Ovary (tissue), 9 donors: Measurements from ENCODE around the gene POLG2. TPM values are rescaled to one million over a fixed set of nuclear protein-coding genes. Genes with fewer than 3 reads are reported as not detected.

Source experiments
- DNase-seq, 5 donors: peaks; one replicate each; pipeline ENCODE4 v3.0.0-alpha.2; 2019 to 2020
- H3K27ac ChIP-seq, 2 donors: fragments of 200-600 bp; one replicate each; pipeline versions ENCODE4 v1.5.1 to v1.8.0; 2019 to 2022
- H3K27me3 ChIP-seq: fragments of 200-600 bp; one replicate; pipeline ENCODE4 v1.8.0; 2022
- H3K36me3 ChIP-seq: fragments of 200-600 bp; sonication (generic); one replicate; pipeline ENCODE4 v1.5.1; 2019
- H3K4me1 ChIP-seq: one replicate; pipeline ENCODE4 v1.8.1; 2013; ENCODE audit warnings: mild to moderate bottlenecking, moderate library complexity; ENCODE audit not compliant: insufficient read depth
- H3K4me3 ChIP-seq: fragments of 200-600 bp; sonication (generic); one replicate; pipeline ENCODE4 v1.5.1; 2017
- H3K9me3 ChIP-seq, 2 donors: fragments of 200-600 bp in 1 of 2; sonication (generic) in 1 of 2; one replicate each; pipeline versions ENCODE4 v1.5.1 to v1.8.1; 2013 to 2019; ENCODE audit warnings: mild to moderate bottlenecking in 1 of 2, moderate library complexity in 1 of 2
- CTCF ChIP-seq, 3 donors: fragments of 450-650 bp in 2 of 3; fragments of 200-600 bp in 1 of 3; IDR thresholded peaks; one replicate each; pipeline versions ENCODE4 v1.5.1 to v1.8.0; 2016 to 2022; ENCODE audit warnings: antibody characterized with exemption in 3 of 3, mild to moderate bottlenecking in 1 of 3
- EP300 ChIP-seq: sonication (generic); formaldehyde crosslinking; IDR thresholded peaks from one replicate; pipeline ENCODE4 v1.6.1; 2017; ENCODE audit warnings: antibody characterized with exemption
- POLR2A ChIP-seq: fragments of 450-650 bp; IDR thresholded peaks from one replicate; pipeline ENCODE4 v1.6.1; 2017; ENCODE audit warnings: antibody characterized with exemption, mild to moderate bottlenecking, moderate library complexity
- WGBS, 3 donors: extraction: QIAGEN DNeasy Blood & Tissue Kit in 1 of 3; methylation state at CpG; one replicate each; pipeline versions ENCODE4 v1.1.5 to v1.1.7; 2013 to 2017; 5-methylcytosine and 5-hydroxymethylcytosine counted together
- intact Hi-C, 4 donors: fragments of 100-400 bp; cut with DNase I; formaldehyde crosslinking; loops; one replicate each; pipeline versions ENCODE4 v1.11.0 to v1.15.1; 2022 to 2023
- polyA plus RNA-seq, 2 donors: library from polyadenylated mRNA; stranded (reverse); fragments of 200-250 nt in 1 of 2; fragments of 350-450 nt in 1 of 2; fragmentation: Illumina TruSeq in 1 of 2; extraction: RNeasy Lipid Tissue Mini Kit (QIAGEN cat#74804) in 1 of 2; gene quantifications; one replicate each; pipeline ENCODE4 v1.2.3, GENCODE V29; 2013 to 2014
- total RNA-seq, 7 donors: library from RNA; depleted of rRNA in 2 of 7; stranded (reverse); fragments of >200 nt in 2 of 7; fragmentation: NEBNext Ultra II Directional in 3 of 7; extraction: Animal tissue kit (Norgen Biotek cat#: 25700) in 3 of 7; gene quantifications; one replicate each; pipeline versions ENCODE4 v1.1.0 to v1.2.4, GENCODE V29; 2016 to 2023
- donor health status: DM: no; HTN: no; CAD: no; lungs with moderate emphysema.
- donor health status: DM: no; HTN: no; CAD: no.
- donor health status: Bipolar disorder and iron deficiency.
- donor health status: DM: yes; HTN: yes; CAD: no.
- donor health status: DM: no; HTN: no; CAD: no.
- donor health status: DM: yes; HTN: yes; CAD: no.

Gene POLG2
- total and polyA plus RNA-seq, 9 donors = 8.7 to 21.3 (median 16.6) TPM

- DNase-seq = no peak
- no peaks in the 10 kb centered on the region for H3K36me3 ChIP-seq
- intact Hi-C loops = no loop called here
Measured at GRCh38 chr17:64500862-64501765, 4.3 kb upstream of the POLG2 start.

GRCh38 chr17:64500487-64500859, 3.6 kb upstream of the POLG2 start:
- 82 to 88% (median 83%) methylated on average over 8 of the region's 8 CpGs for WGBS, 3 donors
- H3K4me1 ChIP-seq = peaks cover 4% of the 10 kb centered on the region
- TF ChIP-seq CTCF (IDR thresholded peaks at IDR 0.05) (no peak), POLR2A (no peak)

More at GRCh38 chr17:64500862-64501765, 4.3 kb upstream of the POLG2 start:
- peaks cover 1% of the 10 kb centered on the region for H3K4me1 ChIP-seq
- H3K27ac ChIP-seq = no peak overlapping the region
- 67 to 79% (median 73%) methylated on average over 11 of the region's 11 CpGs for WGBS, 3 donors
- no peak overlapping the region for H3K4me3 ChIP-seq
- no peaks in the 10 kb centered on the region for H3K9me3 ChIP-seq
- no peaks in the 10 kb centered on the region for H3K27me3 ChIP-seq
- TF ChIP-seq EP300 (no peak), POLR2A (no peak), CTCF (IDR thresholded peaks at IDR 0.05) (no peak)

DNA sequence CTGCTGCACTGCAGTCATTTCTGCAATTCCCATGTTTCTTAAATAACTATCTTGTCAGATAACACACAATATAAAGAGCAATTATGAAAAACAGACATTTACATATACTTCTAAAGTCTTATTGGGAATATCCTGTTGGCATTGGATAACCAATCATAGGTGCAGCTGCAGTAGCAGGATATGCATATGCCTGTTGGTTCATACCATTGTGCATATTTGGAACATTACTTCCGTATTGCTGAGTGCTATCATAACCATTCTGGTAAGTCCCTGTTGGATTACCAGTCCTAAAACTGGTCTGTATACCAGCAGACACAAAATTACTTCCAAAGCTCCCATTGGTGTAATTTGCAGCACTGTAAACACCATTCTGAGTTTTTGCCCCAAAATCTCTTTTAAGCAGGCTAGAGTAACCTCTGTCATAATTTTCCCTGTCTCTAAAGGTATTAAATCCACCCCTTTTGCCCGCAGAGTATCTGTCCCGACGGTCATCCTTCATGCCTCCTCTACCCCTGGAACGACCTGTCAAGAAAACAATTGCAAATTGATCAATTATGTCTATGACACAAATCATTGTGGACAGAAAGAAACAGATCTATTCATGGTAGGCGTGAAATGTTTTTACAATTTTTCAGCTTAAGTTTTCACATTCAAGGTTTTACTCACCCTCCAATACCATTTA, 3.1 kb upstream of the POLG2 start:
- H3K4me1 ChIP-seq = peaks cover 7% of the 10 kb centered on the region
- 76 to 82% (median 77%) methylated on average over 6 of the region's 6 CpGs for WGBS, 3 donors
- no peak overlapping the region for H3K4me3 ChIP-seq
- TF ChIP-seq POLR2A (no peak), EP300 (no peak), CTCF (IDR thresholded peaks at IDR 0.05) (no peak)
- H3K9me3 ChIP-seq = no peaks in the 10 kb centered on the region
- H3K27ac ChIP-seq = no peak overlapping the region
- H3K27me3 ChIP-seq = no peaks in the 10 kb centered on the region
- intact Hi-C loops = loop anchor here in 2 of 4 donors (10.0 kb wide), 2 partner anchors 75 to 185 kb away; no protein-coding TSS in a partner anchor
- DNase-seq = no peak
- no peaks in the 10 kb centered on the region for H3K36me3 ChIP-seq

More at GRCh38 chr17:64500487-64500859, 3.6 kb upstream of the POLG2 start:
- DNase-seq = no peak
- Histone ChIP-seq H3K4me3 (no peak overlapping the region), H3K27me3 (no peaks in the 10 kb centered on the region), H3K27ac (no peak overlapping the region), H3K9me3 (no peaks in the 10 kb centered on the region), H3K36me3 (no peaks in the 10 kb centered on the region)
- intact Hi-C loops = no loop called here

GRCh38 chr17:64498308-64499203, 1.7 kb upstream of the POLG2 start:
- no peak for TF ChIP-seq EP300
- no peak for TF ChIP-seq CTCF (IDR thresholded peaks at IDR 0.05)
- no peak for TF ChIP-seq POLR2A
- intact Hi-C loops = loop anchor here in 2 of 4 donors (10.0 kb wide), 2 partner anchors 74 to 184 kb away; no protein-coding TSS in a partner anchor
- no peak for DNase-seq
- Histone ChIP-seq H3K4me3 (no peak overlapping the region), H3K27ac (no peak overlapping the region), H3K4me1 (peaks cover 6% of the 10 kb centered on the region), H3K36me3 (no peaks in the 10 kb centered on the region), H3K27me3 (no peaks in the 10 kb centered on the region), H3K9me3 (no peaks in the 10 kb centered on the region)
- 53 to 55% (median 55%) methylated on average over 7 of the region's 7 CpGs for WGBS, 3 donors
